ENCODE results near the gene GNG13. TPM values are rescaled to one million over a fixed set of nuclear protein-coding genes. Genes with fewer than 3 reads are reported as not detected.
"Not testable (repeated sequence)": the region's sequence is repeated elsewhere in the genome, so short reads cannot be mapped to it uniquely, and the experiment has no call there.

The GNG13 gene
- total RNA-seq, 1 donor from 2014 or later = not detected

- Mint-ChIP-seq H3K36me3 (ENCODE audit: unreplicated experiment) (peaks cover 20% of the 10 kb centered on the region), H3K27ac (ENCODE audit: unreplicated experiment) (no peak overlapping the region), H3K9me3 (ENCODE audit: unreplicated experiment) (peaks cover 25% of the 10 kb centered on the region), H3K4me1 (ENCODE audit: low read depth, unreplicated experiment) (peaks cover 1% of the 10 kb centered on the region), H3K4me3 (ENCODE audit: unreplicated experiment) (peak overlapping the region; percentile 30), H3K27me3 (ENCODE audit: unreplicated experiment) (no peaks in the 10 kb centered on the region)
- no peak for TF ChIP-seq CTCF (IDR thresholded peaks at IDR 0.05; ENCODE audit: partially characterized antibody, unreplicated experiment)
- DNase-seq = no peak
Observed at GRCh38 chr16:838741-839140, 38.2 kb upstream of the GNG13 start.

GRCh38 chr16:836822-837221, 36.3 kb upstream of the GNG13 start:
- H3K36me3 Mint-ChIP-seq (ENCODE audit: unreplicated experiment) = peaks cover 20% of the 10 kb centered on the region
- H3K27ac Mint-ChIP-seq (ENCODE audit: unreplicated experiment); H3K27me3 Mint-ChIP-seq (ENCODE audit: unreplicated experiment); H3K4me1 Mint-ChIP-seq (ENCODE audit: low read depth, unreplicated experiment); H3K4me3 Mint-ChIP-seq (ENCODE audit: unreplicated experiment); DNase-seq: not testable (repeated sequence)
- peaks cover 20% of the 10 kb centered on the region for H3K9me3 Mint-ChIP-seq (ENCODE audit: unreplicated experiment)

GRCh38 chr16:836221-836620, 35.7 kb upstream of the GNG13 start:
- H3K9me3 Mint-ChIP-seq (ENCODE audit: unreplicated experiment) = peaks cover 20% of the 10 kb centered on the region
- DNase-seq = no peak

GRCh38 chr16:835373-835772, 34.8 kb upstream of the GNG13 start:
- Mint-ChIP-seq H3K4me1 (ENCODE audit: low read depth, unreplicated experiment) (no peaks in the 10 kb centered on the region), H3K9me3 (ENCODE audit: unreplicated experiment) (peaks cover 19% of the 10 kb centered on the region), H3K4me3 (ENCODE audit: unreplicated experiment) (no peak overlapping the region), H3K27ac (ENCODE audit: unreplicated experiment) (no peak overlapping the region), H3K27me3 (ENCODE audit: unreplicated experiment) (peaks cover 4% of the 10 kb centered on the region), H3K36me3 (ENCODE audit: unreplicated experiment) (peaks cover 20% of the 10 kb centered on the region)
- no peak for TF ChIP-seq CTCF (IDR thresholded peaks at IDR 0.05; ENCODE audit: partially characterized antibody, unreplicated experiment)
- DNase-seq = no peak

More at GRCh38 chr16:836221-836620, 35.7 kb upstream of the GNG13 start:
- no peak for TF ChIP-seq CTCF (IDR thresholded peaks at IDR 0.05; ENCODE audit: partially characterized antibody, unreplicated experiment)
- Mint-ChIP-seq H3K27me3 (ENCODE audit: unreplicated experiment) (peaks cover 2% of the 10 kb centered on the region), H3K36me3 (ENCODE audit: unreplicated experiment) (peaks cover 20% of the 10 kb centered on the region), H3K4me3 (ENCODE audit: unreplicated experiment) (no peak overlapping the region), H3K4me1 (ENCODE audit: low read depth, unreplicated experiment) (no peaks in the 10 kb centered on the region), H3K27ac (ENCODE audit: unreplicated experiment) (peak overlapping the region; percentile 28)

GRCh38 chr16:833411-833810, 32.9 kb upstream of the GNG13 start:
- no peak overlapping the region for H3K4me3 Mint-ChIP-seq (ENCODE audit: unreplicated experiment)
- H3K9me3 Mint-ChIP-seq (ENCODE audit: unreplicated experiment) = peaks cover 14% of the 10 kb centered on the region
- no peak for TF ChIP-seq CTCF (IDR thresholded peaks at IDR 0.05; ENCODE audit: partially characterized antibody, unreplicated experiment)
- peaks cover 20% of the 10 kb centered on the region for H3K36me3 Mint-ChIP-seq (ENCODE audit: unreplicated experiment)
- no peak for DNase-seq
- no peak overlapping the region for H3K27ac Mint-ChIP-seq (ENCODE audit: unreplicated experiment)
- peaks cover 4% of the 10 kb centered on the region for H3K27me3 Mint-ChIP-seq (ENCODE audit: unreplicated experiment)
- no peaks in the 10 kb centered on the region for H3K4me1 Mint-ChIP-seq (ENCODE audit: low read depth, unreplicated experiment)

Data from glutamatergic neuron (in vitro differentiated cells).